AG09309 (cell line): Measurements from ENCODE around the gene MRPL54.

Source experiments
- DNase-seq: peaks from one replicate; pipeline ENCODE4 v3.0.0-alpha.2; 2010; ENCODE audit warnings: low read depth
- H3K4me3 ChIP-seq: 2 replicates; pipeline ENCODE4 v1.5.1; 2011; ENCODE audit warnings: mild to moderate bottlenecking, low read depth, low read length, moderate library complexity; ENCODE audit not compliant: control insufficient read depth
- CTCF ChIP-seq: IDR thresholded peaks from 2 replicates; pipeline ENCODE4 v1.5.1; 2011; ENCODE audit warnings: mild to moderate bottlenecking, low read depth, low read length, inconsistent platforms; ENCODE audit not compliant: insufficient read depth, control insufficient read depth; ENCODE audit errors: missing control alignments

MRPL54 gene

GRCh38 chr19:3773814-3774515 lies 11.5 kb downstream of the MRPL54 start:
- no peak for DNase-seq

GRCh38 chr19:3774621-3775373 lies 12.3 kb downstream of the MRPL54 start:
- no peak overlapping the region for H3K4me3 ChIP-seq
- TF ChIP-seq CTCF = no peak
- DNase-seq = no peak

More at GRCh38 chr19:3773814-3774515, 11.5 kb downstream of the MRPL54 start:
- no peak overlapping the region for H3K4me3 ChIP-seq
- no peak for TF ChIP-seq CTCF

GRCh38 chr19:3775374-3775711 lies 12.9 kb downstream of the MRPL54 start:
- DNase-seq = no peak
- no peak overlapping the region for H3K4me3 ChIP-seq
- no peak for TF ChIP-seq CTCF

- DNase-seq = no peak
- H3K4me3 ChIP-seq = no peak overlapping the region
- TF ChIP-seq CTCF = no peak
Observed at GRCh38 chr19:3775831-3776230, 13.3 kb downstream of the MRPL54 start.

- no peak for DNase-seq
- TF ChIP-seq CTCF = no peak
Observed at GRCh38 chr19:3776479-3777040, 14.1 kb downstream of the MRPL54 start.

GRCh38 chr19:3778104-3778867 lies 15.8 kb downstream of the MRPL54 start:
- no peak overlapping the region for H3K4me3 ChIP-seq
- no peak for DNase-seq
- no peak for TF ChIP-seq CTCF

More at GRCh38 chr19:3776479-3777040, 14.1 kb downstream of the MRPL54 start:
- no peak overlapping the region for H3K4me3 ChIP-seq
